ENCODE results near the gene ANK2. TPM values are rescaled to one million over a fixed set of nuclear protein-coding genes. Genes with fewer than 3 reads are reported as not detected.

Gene ANK2
- polyA plus RNA-seq, 1 experiment: 1.3 TPM

- no peak for DNase-seq (ENCODE audit: low read depth, low spot score)
- no peak overlapping the region for H3K27ac ChIP-seq (ENCODE audit: low read depth, low read length)
- H3K27me3 ChIP-seq (ENCODE audit: control insufficient read depth, insufficient read depth, low read length): no peaks in the 10 kb centered on the region
- CTCF ChIA-PET: no interaction called here
- H3K4me3 ChIP-seq (ENCODE audit: low read depth, low read length): no peak overlapping the region
- POLR2A ChIA-PET: no interaction called here
- no peaks in the 10 kb centered on the region for H3K9me3 ChIP-seq (ENCODE audit: control insufficient read depth, insufficient read depth, low read length)
- no peak for TF ChIP-seq CTCF (IDR thresholded peaks at IDR 0.05; ENCODE audit: low read depth, low read length)
Observed at GRCh38 chr4:113131621-113132020, 82.2 kb downstream of the ANK2 start.

GRCh38 chr4:113141901-113142346, 92.5 kb downstream of the ANK2 start:
- ChIA-PET CTCF (interaction anchor here (0.6 kb wide), 2 partner anchors 19 to 1174 kb away, joined by 3 to 4 read pairs; no protein-coding TSS in a partner anchor), POLR2A (no interaction called here)
- no peaks in the 10 kb centered on the region for H3K27me3 ChIP-seq (ENCODE audit: control insufficient read depth, insufficient read depth, low read length)
- no peaks in the 10 kb centered on the region for H3K9me3 ChIP-seq (ENCODE audit: control insufficient read depth, insufficient read depth, low read length)
- H3K4me3 ChIP-seq (ENCODE audit: low read depth, low read length): no peak overlapping the region
- DNase-seq (ENCODE audit: low read depth, low spot score): no peak
- no peak for TF ChIP-seq CTCF (IDR thresholded peaks at IDR 0.05; ENCODE audit: low read depth, low read length)
- H3K27ac ChIP-seq (ENCODE audit: low read depth, low read length): no peak overlapping the region

GRCh38 chr4:113142351-113142750, 92.9 kb downstream of the ANK2 start:
- no peak overlapping the region for H3K4me3 ChIP-seq (ENCODE audit: low read depth, low read length)
- no peaks in the 10 kb centered on the region for H3K27me3 ChIP-seq (ENCODE audit: control insufficient read depth, insufficient read depth, low read length)
- H3K27ac ChIP-seq (ENCODE audit: low read depth, low read length): no peak overlapping the region
- POLR2A ChIA-PET: no interaction called here
- CTCF ChIA-PET: interaction anchor here (0.6 kb wide), 2 partner anchors 19 to 1174 kb away, joined by 3 to 4 read pairs; no protein-coding TSS in a partner anchor
- no peak for TF ChIP-seq CTCF (IDR thresholded peaks at IDR 0.05; ENCODE audit: low read depth, low read length)
- no peaks in the 10 kb centered on the region for H3K9me3 ChIP-seq (ENCODE audit: control insufficient read depth, insufficient read depth, low read length)
- no peak for DNase-seq (ENCODE audit: low read depth, low spot score)

GRCh38 chr4:113144091-113144490, 94.6 kb downstream of the ANK2 start:
- CTCF ChIA-PET: interaction anchor here (1.0 kb wide), 1 partner anchor 16 kb away, joined by 3 read pairs; no protein-coding TSS in a partner anchor
- TF ChIP-seq CTCF (IDR thresholded peaks at IDR 0.05; ENCODE audit: low read depth, low read length): no peak
- no peak for DNase-seq (ENCODE audit: low read depth, low spot score)

GRCh38 chr4:113145147-113145518, 95.7 kb downstream of the ANK2 start:
- POLR2A ChIA-PET: no interaction called here
- TF ChIP-seq CTCF (IDR thresholded peaks at IDR 0.05; ENCODE audit: low read depth, low read length): no peak
- Histone ChIP-seq H3K4me3 (ENCODE audit: low read depth, low read length) (no peak overlapping the region), H3K27ac (ENCODE audit: low read depth, low read length) (no peak overlapping the region), H3K27me3 (ENCODE audit: control insufficient read depth, insufficient read depth, low read length) (no peaks in the 10 kb centered on the region), H3K9me3 (ENCODE audit: control insufficient read depth, insufficient read depth, low read length) (no peaks in the 10 kb centered on the region)
- CTCF ChIA-PET: no interaction called here
- DNase-seq (ENCODE audit: low read depth, low spot score): no peak

More at GRCh38 chr4:113144091-113144490, 94.6 kb downstream of the ANK2 start:
- no peak overlapping the region for H3K4me3 ChIP-seq (ENCODE audit: low read depth, low read length)
- POLR2A ChIA-PET: no interaction called here
- H3K27ac ChIP-seq (ENCODE audit: low read depth, low read length): no peak overlapping the region
- no peaks in the 10 kb centered on the region for H3K27me3 ChIP-seq (ENCODE audit: control insufficient read depth, insufficient read depth, low read length)
- H3K9me3 ChIP-seq (ENCODE audit: control insufficient read depth, insufficient read depth, low read length): no peaks in the 10 kb centered on the region

Measured in AG04450 (cell line).